A549 treated with AZD2906 at 1 μM for 4 hours (cell line): ENCODE results near the gene ANKRD2. TPM values are rescaled to one million over a fixed set of nuclear protein-coding genes. Genes with fewer than 3 reads are reported as not detected.

Experiments used
- total RNA-seq: library from RNA; stranded (reverse); fragments of 200-300 nt; extraction: Qiagen RNA extraction; gene quantifications from 5 replicates; pipeline ENCODE4 v1.2.3, GENCODE V29; 2022

ANKRD2 gene, protein sequence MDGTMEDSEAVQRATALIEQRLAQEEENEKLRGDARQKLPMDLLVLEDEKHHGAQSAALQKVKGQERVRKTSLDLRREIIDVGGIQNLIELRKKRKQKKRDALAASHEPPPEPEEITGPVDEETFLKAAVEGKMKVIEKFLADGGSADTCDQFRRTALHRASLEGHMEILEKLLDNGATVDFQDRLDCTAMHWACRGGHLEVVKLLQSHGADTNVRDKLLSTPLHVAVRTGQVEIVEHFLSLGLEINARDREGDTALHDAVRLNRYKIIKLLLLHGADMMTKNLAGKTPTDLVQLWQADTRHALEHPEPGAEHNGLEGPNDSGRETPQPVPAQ
- total RNA-seq: 5.1 to 8.8 TPM (median 7.1 TPM) in 5 replicates

DNA sequence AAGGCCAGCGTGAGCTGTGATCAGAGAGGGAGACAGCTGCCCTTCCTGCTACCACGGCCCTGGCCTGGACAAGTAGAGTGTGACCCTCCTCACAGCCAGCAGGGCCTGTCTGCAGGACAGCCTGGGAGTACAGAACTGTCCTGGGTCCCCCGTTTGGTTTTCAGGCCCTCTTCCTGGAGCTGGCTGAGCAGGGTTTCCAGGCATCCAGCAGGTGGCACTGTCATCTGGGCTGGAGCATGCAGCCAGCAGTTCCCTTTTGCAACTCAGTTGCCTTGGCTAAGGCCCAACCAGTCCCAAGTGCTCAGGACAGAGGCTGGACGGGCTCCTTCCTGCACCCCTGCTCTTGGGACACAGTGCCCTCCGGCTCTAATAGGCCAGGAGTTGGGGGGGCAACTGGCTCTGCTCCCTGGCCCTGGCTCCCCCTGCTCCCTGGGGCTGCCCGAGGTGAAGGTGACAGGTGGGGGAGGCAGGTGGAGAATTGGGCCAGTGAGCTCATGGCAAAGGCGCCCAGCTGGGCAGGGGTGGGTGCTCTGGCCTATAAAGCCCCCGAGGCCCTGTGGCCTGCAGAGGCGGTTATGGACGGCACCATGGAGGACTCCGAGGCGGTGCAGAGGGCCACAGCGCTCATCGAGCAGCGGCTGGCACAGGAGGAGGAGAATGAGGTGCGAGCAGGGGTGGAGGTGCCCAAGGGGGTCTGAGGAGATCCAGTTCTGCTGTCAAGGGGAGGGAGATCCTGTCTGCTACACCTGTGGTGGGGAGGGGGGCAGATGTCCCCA, at the start of gene ANKRD2:
TSS of gene ANKRD2 (plus strand) at position 566 of the 776 bp plus-strand sequence. CDS start at position 576, 10 bp downstream.

DNA sequence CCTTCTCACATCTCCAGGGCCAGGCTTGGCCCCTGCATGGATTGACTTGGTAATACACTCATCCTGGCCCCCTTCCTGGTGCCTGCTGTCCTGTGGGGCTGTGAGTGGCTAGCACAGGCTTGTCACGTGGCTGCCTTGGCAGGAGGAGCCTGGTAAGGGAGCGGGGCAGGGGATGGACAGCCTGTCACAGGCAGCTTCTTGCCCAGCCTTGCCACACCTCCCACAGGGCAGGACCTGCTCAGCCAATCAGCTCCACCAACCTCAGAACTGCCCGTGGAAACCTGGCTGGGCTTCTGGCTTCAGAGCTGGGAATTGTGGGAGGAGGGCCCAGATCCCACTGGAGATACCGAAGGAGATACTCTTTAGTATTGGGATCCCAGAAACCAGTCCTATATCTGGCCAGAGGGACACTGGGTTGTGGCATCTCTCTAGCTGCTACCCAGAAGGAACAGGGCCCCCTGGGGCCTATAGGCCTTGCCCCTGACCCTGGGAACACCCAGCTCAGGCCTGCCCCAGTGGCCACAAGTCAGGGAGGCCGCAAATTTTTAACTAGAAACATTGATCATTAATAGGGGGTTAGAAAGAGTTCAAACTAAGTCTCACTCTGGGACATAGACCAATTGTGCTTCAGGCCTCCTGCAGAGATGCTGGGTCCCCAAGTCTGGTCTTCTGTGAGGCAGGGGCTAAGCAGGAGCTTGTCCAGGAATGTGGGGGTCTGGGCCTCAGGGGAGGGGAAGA, 11.7 kb downstream of the ANKRD2 start, which contains the start of gene HOGA1:
TSS of gene HOGA1 (plus strand) at position 330 of the 738 bp plus-strand sequence. CDS start at position 645, 315 bp downstream.

DNA sequence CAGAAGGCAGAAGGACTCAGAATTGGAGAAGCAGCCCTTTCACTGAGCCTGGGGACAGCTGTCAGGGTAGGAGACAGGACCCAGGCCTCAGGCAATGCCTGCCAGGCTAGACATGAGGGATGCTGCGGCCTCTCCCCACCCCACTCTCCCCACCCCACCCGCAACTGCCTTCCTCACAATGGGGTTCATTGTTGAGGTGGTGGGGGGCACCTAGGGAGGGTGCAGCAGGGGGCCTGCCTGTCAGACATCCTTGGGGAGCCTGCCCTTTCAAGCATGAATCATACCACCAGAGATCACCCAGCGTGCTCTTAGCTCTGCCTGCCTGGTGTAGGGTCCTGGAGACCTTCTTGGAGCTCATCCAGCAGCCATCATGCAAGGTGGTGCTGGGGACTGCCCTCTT, 16.9 kb downstream of the ANKRD2 start, which contains the start of gene C10orf62:
TSS of gene C10orf62 (plus strand) at position 243 of the 400 bp plus-strand sequence. CDS start 177 bp downstream, outside the sequence.

DNA sequence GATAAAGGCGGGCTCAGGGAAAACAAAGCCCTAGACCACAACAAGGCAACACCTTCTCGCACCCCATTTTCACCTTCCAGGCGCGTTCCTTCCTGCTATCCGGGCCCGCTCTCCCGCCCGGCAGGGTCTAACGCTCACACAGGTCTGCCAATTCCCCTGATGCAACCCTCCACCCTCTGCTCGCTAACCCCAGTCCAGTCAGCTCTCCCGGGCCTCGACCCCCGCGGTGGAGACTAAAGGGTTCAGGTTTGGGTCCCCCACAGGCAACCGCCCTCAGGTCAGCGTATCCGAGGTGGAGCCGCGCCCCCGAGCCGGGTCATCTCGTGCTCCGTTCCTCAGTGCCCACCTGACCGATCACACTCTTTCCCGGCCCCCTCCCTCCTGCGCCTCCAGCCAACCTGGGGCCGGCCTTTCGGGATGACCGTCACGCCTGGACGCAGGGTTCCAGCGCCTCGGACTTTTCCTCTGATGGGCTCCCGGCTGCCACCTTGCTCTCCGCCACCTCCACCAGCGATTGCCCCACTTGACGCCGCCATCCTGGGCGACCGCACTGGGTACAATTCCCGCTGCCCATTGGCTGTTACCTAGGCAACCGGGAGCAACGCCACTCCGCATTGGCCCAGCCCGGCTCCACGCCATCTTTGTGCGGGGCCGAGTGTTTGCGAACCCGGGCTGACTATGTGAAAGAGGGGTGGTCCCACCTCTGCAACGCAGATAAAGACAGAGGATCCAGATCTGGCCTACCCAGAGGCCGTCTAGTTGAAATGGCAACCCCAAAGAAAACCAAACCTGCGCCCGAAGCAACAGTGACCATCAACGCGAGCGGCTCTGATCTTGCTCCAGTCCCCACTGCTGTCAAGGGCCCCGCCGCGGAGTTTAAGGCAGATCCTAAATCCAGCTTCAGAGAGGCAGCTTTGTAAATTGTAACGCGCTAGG, 60.6 kb downstream of the ANKRD2 start, which contains the start of gene MORN4:
TSS of gene MORN4 (minus strand) at position 552 of the 936 bp plus-strand sequence. CDS start 13,847 bp downstream, outside the sequence.

Other genes with a start within 250 kb of the ANKRD2 start
- 7.1 to 10.6 TPM (median 9.9 TPM) in 5 replicates for gene FRAT2, start 238.1 kb upstream of the ANKRD2 start, total RNA-seq
- gene RRP12, start 171.4 kb upstream of the ANKRD2 start, total RNA-seq: 50.8 to 65.1 TPM (median 52.0 TPM) in 5 replicates
- gene PGAM1, start 146.6 kb upstream of the ANKRD2 start, total RNA-seq: 601 to 635 TPM (median 616 TPM) in 5 replicates
- gene EXOSC1, start 126.8 kb upstream of the ANKRD2 start, total RNA-seq: 51.4 to 59.8 TPM (median 54.0 TPM) in 5 replicates
- 44.2 to 54.2 TPM (median 53.0 TPM) in 5 replicates for gene ZDHHC16, start 126.6 kb upstream of the ANKRD2 start, total RNA-seq
- gene MMS19, start 74.4 kb upstream of the ANKRD2 start, total RNA-seq: 43.0 to 50.3 TPM (median 47.0 TPM) in 5 replicates
- 16.7 to 22.3 TPM (median 21.1 TPM) in 5 replicates for gene UBTD1, start 73.9 kb upstream of the ANKRD2 start, total RNA-seq
- 2.7 to 3.4 TPM (median 2.9 TPM) in 5 replicates for gene HOGA1, start 11.6 kb downstream of the ANKRD2 start, total RNA-seq
- gene C10orf62, start 16.9 kb downstream of the ANKRD2 start, total RNA-seq: 0.08 to 0.17 TPM (median 0.09 TPM) in 5 replicates
- gene MORN4, start 60.7 kb downstream of the ANKRD2 start, total RNA-seq: 6.6 to 8.0 TPM (median 7.5 TPM) in 5 replicates
- gene PI4K2A, start 67.9 kb downstream of the ANKRD2 start, total RNA-seq: 20.7 to 24.1 TPM (median 22.4 TPM) in 5 replicates
- gene AVPI1, start 114.5 kb downstream of the ANKRD2 start, total RNA-seq: 80.8 to 129 TPM (median 112 TPM) in 5 replicates
- gene MARVELD1, start 141.0 kb downstream of the ANKRD2 start, total RNA-seq: 43.7 to 55.5 TPM (median 52.2 TPM) in 5 replicates
- gene ZFYVE27, start 164.3 kb downstream of the ANKRD2 start, total RNA-seq: 18.6 to 23.2 TPM (median 22.0 TPM) in 5 replicates
- 2.5 to 3.7 TPM (median 3.2 TPM) in 5 replicates for gene SFRP5, start 199.2 kb downstream of the ANKRD2 start, total RNA-seq